GM19351 (cell line): Measurements from ENCODE around the gene NOTCH3.

Experiments used
- ATAC-seq: cut with Tn5 transposase; IDR thresholded peaks from one replicate; pipeline ENCODE4 v1.9.1; 2021; ENCODE audit warnings: mild to moderate bottlenecking, moderate library complexity; ENCODE audit not compliant: unreplicated experiment

NOTCH3 gene

GRCh38 chr19:15200553-15201364, at the start of gene NOTCH3:
NOTCH3 (minus strand) TSS chr19:15200995; CDS start chr19:15200905, 90 bp downstream.
- no peak for ATAC-seq

- ATAC-seq = no peak
Measured at GRCh38 chr19:15250640-15250993, 49.8 kb upstream of the NOTCH3 start.

- ATAC-seq = no peak
Measured at GRCh38 chr19:15249972-15250639, 49.3 kb upstream of the NOTCH3 start.

GRCh38 chr19:15249528-15249874, 48.7 kb upstream of the NOTCH3 start:
- no peak for ATAC-seq

GRCh38 chr19:15248648-15249527, 48.1 kb upstream of the NOTCH3 start:
- ATAC-seq = no peak

GRCh38 chr19:15248106-15248505, 47.3 kb upstream of the NOTCH3 start:
- no peak for ATAC-seq

GRCh38 chr19:15247107-15248014, 46.6 kb upstream of the NOTCH3 start:
- no peak for ATAC-seq

GRCh38 chr19:15246198-15246481, 45.3 kb upstream of the NOTCH3 start:
- no peak for ATAC-seq

- ATAC-seq = no peak
Measured at GRCh38 chr19:15245370-15246197, 44.8 kb upstream of the NOTCH3 start.

- no peak for ATAC-seq
Measured at GRCh38 chr19:15244808-15245207, 44.0 kb upstream of the NOTCH3 start.

GRCh38 chr19:15244106-15244803, 43.5 kb upstream of the NOTCH3 start:
- ATAC-seq = no peak

GRCh38 chr19:15243236-15243957, 42.6 kb upstream of the NOTCH3 start:
- ATAC-seq = no peak

- no peak for ATAC-seq
Measured at GRCh38 chr19:15241259-15241910, 40.6 kb upstream of the NOTCH3 start.

GRCh38 chr19:15240515-15240914, 39.7 kb upstream of the NOTCH3 start:
- ATAC-seq = no peak

GRCh38 chr19:15239337-15239949, 38.6 kb upstream of the NOTCH3 start:
- no peak for ATAC-seq

- ATAC-seq = no peak
Measured at GRCh38 chr19:15238639-15239155, 37.9 kb upstream of the NOTCH3 start.
